MV-4-11 (cell line): ENCODE measurements around the gene MMP10.
"Not testable (repeated sequence)": the region's sequence is repeated elsewhere in the genome, so short reads cannot be mapped to it uniquely, and the experiment has no call there.

Experiments used
- DNase-seq: peaks from one replicate; lab custom pipeline; 2025; lab: John Stamatoyannopoulos, UW

Gene MMP10

DNA sequence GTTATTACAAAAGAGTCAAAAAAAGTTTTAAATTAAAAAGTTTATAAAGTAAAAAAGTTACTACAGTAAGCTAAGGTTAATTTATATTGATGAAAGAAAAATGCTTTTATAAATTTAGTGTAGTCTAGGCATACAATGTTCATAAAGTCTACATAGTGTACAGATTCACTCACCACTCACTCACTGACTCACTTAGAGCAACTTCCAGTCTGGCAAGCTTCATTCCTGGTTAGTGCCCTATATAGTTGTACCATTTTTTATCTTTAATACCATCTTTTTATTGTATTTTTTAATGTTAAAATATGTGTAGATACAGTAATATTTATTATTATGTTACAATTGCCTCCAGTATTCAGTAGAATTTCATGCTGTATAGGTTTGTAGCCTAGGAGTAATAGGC, 2.6 kb upstream of the MMP10 start:
- DNase-seq = no peak

DNA sequence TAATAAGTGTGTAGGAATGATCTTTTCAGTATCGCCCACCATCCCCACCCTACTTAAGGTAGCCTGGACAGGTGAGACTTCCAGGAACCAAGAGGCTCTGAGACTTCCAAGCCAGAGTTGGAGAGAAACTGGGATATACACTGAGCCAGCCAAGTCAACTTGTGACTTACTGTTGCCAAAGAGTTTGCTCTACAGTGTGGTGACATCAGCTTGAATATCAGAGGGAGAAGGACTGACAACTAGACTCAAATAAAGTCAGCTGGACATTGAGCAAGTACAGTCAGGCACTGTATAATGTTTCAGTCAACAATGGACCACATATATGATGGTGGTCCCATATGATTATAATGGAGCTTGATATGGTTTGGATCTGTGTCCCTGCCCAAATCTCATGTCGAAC, 1.2 kb upstream of the MMP10 start:
- no peak for DNase-seq

DNA sequence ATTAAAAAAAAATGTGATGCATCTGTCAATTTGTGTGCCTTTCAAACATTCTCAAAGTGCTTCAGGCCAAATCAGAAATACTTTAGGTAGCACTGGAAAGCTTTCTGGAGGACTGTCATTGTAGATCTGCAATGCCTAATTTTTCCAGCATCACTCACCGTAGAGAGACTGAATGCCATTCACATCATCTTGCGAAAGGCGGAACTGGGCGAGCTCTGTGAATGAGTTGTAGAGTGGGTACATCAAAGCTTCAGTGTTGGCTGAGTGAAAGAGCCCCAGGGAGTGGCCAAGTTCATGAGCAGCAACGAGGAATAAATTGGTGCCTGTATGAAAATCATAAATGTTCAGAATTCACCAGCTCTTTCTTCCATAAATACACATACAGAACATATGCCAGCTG, 4.0 kb downstream of the MMP10 start:
- no peak for DNase-seq

DNA sequence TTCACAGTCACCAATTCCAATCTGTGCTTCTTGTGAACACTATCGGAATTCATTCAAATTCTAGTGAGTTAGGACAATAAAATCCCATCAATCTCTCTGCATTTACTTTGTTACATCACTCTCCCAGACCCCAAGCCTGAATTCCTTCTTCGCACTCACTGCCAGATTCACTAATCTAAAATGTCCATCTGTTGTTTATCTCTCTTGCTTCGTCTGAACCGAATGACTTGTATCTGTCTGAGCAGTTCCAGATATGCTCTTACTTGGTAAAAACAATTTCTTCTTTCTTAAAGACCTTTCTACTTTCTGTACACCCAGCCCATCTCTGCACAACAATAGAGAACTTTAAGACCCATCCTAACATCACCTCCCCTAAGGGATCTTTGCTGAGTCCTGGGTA, 7.0 kb downstream of the MMP10 start:
- DNase-seq = no peak

DNA sequence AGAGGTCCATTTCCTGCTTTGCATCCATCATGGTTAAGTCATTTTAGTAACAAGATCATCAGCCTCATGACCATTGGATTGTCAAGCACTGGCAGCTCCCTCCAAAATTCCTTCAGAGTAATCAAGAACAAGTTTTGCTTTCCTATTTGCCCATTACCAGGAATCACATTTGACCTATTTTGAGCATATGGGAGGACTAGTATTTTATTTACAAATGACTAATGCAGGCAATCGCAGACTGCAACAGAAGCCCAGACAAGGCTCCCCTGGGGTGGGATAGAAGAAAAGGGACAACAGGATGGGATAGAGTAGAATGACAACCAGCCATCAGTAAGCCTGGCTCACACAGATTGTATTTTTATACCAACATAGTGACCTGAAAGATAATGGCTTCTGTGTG, 9.1 kb downstream of the MMP10 start:
- DNase-seq = no peak

DNA sequence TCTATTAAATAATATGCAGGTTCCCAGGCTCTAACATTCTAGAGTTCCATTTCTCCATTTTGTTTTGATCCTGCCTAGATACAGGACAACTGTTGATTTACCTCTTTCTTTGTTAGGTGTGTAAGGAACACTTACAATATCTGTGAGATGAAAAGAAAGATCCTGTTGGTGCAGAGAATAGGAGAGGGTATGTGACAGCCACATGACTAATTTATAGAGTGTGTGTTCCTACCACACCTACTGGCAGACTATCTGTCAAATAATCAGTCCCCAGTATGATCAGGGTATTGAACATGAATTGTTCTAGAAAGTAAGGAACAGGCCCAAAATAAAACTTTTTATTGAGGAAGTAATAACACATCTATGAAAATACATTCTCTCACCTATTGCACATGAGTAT, 10.2 kb downstream of the MMP10 start:
- no peak for DNase-seq

DNA sequence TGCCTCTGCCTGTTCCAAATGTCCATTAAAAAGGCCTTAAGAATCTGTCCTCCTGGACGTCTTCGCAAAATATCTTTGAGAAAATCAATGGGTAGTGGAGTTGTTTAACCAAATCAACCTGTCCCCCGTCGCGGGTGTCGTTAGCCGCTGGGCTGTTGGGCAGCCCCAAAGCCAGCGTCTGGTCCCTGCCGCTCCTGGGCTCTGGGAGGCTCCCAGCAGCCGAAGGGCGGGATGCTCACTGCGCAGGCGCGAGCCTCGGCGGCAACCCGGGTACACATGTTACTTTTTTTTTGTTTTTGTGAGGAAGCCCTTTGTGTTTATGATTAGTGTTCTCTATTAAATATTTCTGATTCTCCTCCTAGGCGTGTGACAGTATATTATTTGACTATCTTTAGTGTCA, 12.6 kb downstream of the MMP10 start:
- no peak for DNase-seq

DNA sequence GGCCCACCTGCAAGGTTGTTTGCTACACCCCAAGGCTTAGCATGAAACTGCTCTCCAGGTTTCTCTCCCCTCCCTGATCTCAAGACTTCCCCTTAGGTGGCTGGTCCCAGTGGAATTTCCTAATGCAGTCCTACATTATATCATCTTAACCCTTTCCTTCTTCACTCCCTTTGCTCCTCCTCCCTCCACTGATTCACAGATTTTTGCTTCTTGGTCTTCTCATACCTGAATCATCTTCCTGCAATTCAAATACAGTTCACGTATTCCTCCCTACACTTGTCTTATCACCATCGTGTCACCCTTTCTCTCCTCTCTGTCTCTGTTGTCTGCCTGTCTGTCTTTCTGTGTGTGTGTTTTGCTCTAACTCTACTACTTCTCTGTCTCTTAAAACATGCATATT, 17.0 kb downstream of the MMP10 start:
- no peak for DNase-seq

DNA sequence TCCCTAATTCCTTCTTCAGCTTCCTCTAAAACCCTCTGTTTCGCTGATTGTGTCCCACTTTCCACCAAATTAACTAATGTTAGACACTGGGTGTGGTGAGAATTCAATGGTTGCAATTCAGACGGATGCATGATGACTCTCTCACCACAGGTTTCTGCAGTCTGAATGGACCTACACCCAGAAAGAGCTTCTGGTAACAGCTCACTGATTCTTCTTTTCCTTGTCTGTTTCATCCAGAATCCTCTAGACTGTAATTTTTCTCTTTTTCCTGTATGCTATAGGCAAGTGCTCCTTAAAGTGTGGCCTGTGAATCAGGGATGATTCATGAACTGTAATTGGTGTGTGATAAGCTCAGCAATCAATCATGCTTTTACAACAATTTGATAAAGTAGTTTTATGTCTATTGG, 18.1 kb downstream of the MMP10 start:
- DNase-seq = peak; percentile 6

DNA sequence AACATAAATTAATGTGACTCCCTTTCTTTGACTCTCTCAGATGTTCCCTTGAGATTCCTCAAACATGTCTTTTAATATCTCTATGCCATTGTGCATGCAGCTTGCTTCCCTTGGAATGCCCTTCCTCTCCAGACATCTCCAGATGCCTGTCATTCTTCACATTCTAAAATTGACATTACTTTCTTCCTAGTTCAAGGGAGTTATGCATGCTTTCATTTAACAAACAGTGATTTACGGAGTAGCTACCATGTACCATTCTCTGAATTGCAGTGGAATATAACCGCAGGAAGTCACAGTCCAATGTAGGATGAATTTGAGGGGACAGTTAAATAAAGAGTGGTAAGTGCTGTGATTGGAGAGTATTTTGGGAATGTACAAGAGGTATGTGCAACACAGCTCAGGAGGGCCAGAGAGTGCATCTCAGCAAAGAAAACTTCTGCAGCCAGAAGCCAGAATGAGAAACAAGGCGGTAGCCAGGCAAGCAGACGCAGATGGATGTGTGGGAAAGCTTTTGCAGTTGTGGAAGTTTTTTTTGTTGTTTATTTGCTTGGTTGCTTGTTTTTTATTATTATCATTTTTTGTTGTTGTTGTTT, 18.7 kb downstream of the MMP10 start:
- no peak for DNase-seq

DNA sequence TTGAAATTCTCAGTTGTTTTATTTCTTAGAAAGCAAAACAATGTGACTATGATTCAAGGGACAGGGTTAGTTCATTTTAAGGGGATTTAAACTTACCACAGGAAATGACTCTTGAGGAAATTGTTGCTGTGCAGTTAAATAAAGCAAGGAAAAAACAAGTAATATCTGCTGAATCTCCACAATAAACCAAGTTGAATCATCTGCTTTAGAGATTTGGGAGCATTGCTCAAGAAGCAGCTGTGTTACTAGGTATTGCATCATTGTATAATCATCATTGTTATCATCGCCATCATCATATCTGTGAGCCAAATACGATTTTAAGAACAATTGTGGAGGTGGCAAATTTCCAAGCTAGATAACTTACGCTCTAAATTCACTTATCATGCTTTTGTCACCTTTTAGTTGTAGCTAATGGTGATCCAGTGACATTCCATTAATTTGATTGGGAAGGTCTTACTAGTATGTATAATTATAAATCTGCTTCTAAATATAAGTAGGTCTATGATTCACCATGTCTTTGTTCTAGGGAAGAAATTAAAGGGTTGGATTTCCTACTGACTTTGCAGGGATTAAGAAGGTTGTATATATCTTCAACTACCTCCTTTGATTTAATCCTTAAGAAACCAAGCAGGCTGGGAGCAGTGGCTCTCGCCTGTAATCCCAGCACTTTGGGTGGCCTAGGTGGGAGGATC, 19.9 kb downstream of the MMP10 start:
- peak; percentile 96 for DNase-seq

DNA sequence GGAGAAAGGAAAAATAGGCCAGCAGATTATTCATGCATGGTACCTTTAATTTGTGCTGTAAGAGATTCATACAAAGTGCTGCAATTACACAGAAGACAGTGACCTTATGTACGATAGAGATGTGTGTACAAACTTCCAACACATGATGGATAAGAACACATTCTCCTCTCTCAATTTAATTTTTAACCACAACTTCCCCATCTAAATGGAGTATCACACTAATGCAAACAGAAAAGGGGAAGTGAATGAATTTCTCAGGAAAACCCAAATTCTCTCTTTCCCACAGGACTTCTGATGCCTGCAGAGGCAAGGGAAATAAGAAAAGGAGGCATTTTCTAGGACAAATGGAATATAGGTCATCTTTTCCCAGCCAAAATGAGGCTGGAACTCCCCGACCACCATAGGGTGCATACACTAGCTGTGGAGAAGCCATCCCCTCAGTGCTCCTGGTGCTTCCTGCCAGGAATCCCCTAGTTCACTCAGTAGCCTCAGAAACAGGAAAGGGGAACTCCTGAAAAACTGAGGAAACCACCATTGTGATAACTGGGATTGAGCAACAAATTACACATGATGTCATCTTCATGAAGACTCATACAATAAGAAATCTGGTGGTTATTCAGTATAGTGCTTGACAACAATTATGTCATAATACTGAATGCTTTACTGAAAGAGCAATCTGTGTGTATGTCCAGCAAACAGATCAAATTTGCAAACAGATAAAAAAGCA, 22.4 kb downstream of the MMP10 start:
- DNase-seq = peak; percentile 86

DNA sequence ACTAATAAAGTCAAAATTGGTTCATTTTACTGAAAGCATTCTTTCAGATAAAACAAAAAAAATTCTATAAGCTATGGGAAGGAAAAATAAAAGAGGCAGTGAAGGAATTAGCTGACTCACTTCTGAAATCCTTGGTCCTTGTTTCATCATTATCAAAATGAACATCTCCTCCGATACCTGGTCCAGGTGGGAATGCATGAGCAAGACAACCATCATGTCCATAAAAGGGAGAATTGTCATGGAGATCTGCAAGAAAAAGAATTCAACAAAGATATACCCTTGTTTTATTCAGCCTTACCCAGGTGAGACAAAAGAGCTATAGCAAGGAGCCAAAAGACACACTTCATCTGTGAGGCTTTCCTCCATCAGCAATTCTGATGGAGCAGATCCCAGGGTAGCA, 27.2 kb downstream of the MMP10 start:
- no peak for DNase-seq

DNA sequence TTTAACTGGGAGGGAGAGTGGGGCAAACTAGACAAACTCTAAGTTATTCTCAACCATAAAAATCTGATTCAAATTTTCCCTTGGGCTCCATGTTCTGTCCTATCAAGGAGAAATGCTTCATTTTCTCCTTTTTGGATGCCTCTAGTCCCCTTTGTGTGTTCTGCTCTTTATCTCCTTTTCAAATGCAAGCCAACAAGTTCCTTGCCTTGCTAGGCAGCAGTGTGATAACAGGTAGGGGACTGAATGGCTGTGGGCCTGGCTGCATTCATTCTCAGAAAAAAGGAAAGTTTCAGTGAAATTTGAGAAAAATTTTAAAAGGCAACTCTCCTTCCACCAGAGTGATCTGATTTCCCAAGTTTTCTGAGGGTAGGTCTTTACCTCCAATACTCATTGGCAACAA, 28.8 kb downstream of the MMP10 start:
- DNase-seq = no peak

DNA sequence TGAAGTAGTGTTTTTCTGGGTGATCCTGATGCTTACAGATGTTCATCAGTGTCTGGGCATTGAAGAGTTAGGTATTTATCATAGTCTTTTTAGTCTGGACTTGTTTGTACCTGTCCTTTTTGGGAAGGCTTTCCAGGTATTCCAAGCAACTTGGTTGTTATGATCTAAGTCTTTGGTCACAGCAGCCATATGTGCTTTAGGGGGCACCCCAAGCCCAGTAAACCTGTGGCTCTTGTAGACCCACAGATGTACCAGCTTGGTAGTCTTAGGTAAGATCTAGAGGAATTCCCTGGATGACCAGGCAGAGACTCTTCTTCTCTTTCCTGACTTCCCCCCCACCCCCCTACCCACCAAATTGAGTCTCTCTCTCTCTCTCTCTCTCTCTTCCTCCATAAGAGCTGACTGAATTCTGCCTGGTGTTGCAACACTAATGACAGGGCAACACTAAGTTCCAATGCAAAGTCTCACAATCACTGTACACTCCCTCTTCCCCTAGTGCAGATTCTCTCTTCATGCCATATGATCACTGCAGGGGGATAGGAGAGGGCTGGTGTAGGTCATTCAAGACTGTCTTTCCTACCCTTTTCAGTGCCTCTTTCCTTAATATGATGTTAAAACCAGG, 31.2 kb downstream of the MMP10 start:
- no peak for DNase-seq

DNA sequence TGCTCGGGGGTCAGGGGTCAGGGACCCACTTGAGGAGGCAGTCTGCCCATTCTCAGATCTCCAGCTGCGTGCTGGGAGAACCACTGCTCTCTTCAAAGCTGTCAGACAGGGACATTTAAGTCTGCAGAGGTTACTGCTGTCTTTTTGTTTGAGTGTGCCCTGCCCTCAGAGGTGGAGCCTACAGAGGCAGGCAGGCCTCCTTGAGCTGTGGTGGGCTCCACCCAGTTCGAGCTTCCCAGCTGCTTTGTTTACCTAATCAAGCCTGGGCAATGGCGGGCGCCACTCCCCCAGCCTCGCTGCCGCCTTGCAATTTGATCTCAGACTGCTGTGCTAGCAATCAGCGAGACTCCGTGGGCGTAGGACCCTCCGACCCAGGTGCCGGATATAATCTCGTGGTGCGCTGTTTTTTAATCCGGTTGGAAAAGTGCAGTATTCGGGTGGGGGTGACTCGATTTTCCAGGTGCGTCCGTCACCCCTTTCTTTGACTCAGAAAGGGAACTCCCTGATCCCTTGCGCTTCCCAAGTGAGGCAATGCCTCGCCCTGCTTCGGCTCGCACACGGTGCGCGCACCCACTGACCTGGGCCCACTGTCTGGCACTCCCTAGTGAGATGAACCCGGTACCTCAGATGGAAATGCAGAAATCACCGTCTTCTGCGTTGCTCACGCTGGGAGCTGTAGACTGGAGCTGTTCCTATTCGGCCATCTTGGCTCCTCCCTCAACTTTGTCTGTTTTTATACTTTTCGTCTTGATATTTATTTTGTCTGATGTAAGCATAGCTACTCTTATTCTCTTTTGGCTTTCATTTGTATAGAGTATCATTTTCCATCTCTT, 33.5 kb downstream of the MMP10 start:
- not testable (repeated sequence) for DNase-seq

DNA sequence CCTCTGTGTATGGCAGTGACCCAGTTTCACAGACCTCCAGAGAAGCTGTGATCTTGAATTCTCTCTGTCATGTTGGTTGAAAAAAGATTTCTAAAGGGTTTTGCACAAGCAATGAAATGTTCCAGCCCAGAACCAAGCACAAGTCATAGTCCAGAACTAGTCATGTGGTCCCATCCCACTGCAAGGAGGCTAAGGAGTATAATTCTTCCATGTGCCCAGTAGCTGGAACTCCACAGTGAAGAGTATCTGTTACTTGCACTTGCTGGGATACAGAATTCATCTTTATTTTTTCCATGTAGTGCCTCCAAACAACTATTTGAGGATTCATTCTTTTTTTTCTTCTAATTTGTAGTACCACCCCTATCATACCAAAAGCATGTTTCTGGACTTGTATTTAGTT, 45.8 kb downstream of the MMP10 start:
- no peak for DNase-seq

DNA sequence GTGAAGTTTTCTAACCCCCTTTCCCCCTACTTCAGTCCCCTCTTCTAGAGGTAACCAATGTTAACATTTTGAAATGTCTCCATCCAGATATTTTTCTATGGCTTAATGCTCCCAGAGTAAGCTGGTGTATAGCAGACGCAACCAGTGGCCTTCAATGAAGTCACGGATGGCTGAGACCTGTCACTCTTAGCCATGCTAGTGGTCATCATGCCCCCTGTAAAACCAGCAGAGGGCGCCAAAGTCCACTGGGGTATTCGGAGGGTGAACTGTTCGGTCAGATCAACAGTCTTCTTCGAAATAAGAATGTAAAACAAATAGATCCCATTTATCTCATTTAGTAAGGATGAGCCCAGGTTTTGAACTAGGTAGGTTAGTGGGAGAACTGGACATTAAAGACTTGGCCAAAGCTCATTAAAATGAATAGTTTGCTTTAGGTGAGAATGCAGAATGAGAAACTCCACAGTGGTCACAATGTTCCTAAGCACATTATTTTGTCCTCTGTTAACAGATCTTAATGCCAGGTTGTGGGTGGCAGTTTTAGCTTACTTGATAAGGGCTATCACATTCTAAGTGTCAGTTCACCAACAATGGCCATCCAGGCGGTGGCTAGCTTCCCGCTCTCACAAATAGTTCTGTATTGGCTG, 47.1 kb downstream of the MMP10 start:
- peak; percentile 48 for DNase-seq

DNA sequence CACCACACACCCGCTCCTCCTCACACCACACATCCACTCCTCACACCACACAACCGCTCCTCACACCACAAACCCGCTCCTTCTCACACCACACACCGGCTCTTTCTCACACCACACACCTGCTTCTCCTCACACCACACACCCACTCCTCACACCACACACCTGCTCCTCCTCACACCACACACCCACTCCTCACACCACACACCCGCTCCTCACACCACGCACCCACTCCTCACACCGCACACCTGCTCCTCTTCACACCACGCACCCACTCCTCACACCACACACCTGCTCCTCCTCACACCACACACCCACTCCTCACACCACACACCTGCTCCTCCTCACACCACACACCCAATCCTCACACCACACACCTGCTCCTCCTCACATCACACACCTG, 49.5 kb downstream of the MMP10 start:
- DNase-seq = not testable (repeated sequence)

DNA sequence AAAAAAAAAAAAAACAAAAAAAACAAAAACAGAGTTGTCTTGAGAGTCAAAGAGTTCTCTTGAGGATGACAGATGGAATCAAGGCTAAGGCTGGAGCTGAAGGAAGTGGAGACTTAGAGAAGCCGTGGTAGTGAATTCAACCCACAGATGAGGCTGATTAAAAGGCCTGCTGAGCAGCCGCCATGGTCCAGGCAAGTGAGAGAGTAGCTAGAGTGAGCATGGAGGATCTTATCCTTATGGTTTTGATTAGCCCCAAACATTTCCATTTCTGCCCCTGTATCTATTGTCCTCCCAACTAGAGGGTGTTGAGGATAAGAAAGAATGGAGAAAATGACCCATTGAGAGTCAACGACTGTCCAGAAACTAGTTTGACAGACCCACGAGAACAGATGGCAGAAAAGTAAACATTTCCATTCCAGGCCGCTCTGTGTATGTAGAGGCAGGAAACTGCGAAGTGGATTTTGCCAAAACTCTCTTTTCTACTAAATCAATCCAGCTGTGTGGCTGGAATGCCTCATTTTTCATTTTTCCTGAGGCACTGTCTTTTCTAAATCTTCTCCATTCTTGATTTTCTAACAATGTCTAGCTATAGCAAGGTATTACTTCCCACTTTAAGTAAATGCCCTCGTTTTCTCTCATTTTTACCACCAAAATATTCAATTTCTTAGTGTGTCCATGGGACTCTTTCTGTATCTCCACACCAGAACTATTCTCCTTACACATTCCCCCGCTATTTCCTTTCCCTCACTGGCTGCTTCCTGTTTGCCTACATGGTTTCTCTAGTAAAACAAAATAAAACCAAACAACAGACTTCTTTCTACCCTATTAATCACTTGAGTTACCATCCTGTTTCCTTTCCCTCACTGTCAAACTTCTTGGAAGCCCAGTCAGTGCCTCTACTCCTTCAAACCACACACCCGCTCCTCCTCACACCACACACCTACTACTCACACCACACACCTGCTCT, 50.3 kb downstream of the MMP10 start:
- DNase-seq = no peak
